Glutamatergic neuron (in vitro differentiated cells): ENCODE results near the gene ZNF639. TPM values are rescaled to one million over a fixed set of nuclear protein-coding genes. Genes with fewer than 3 reads are reported as not detected.

Experiments used
- DNase-seq: peaks from one replicate; pipeline ENCODE4 v3.0.0; 2022
- H3K27ac Mint-ChIP-seq: one replicate; pipeline ENCODE4 v1.8.0; 2020; ENCODE audit warnings: mild to moderate bottlenecking, mixed read lengths, inconsistent platforms; ENCODE audit not compliant: unreplicated experiment
- H3K27me3 Mint-ChIP-seq: one replicate; pipeline ENCODE4 v1.8.0; 2020; ENCODE audit warnings: mild to moderate bottlenecking, moderate library complexity, mixed read lengths, inconsistent platforms; ENCODE audit not compliant: unreplicated experiment
- H3K36me3 Mint-ChIP-seq: one replicate; pipeline ENCODE4 v1.8.0; 2020; ENCODE audit warnings: mild to moderate bottlenecking, mixed read lengths, inconsistent platforms; ENCODE audit not compliant: unreplicated experiment
- H3K4me1 Mint-ChIP-seq: one replicate; pipeline ENCODE4 v1.8.0; 2020; ENCODE audit warnings: mild to moderate bottlenecking, low read depth, mixed read lengths, inconsistent platforms; ENCODE audit not compliant: unreplicated experiment
- H3K4me3 Mint-ChIP-seq: one replicate; pipeline ENCODE4 v1.8.0; 2020; ENCODE audit warnings: mild to moderate bottlenecking, mixed read lengths, inconsistent platforms; ENCODE audit not compliant: unreplicated experiment
- H3K9me3 Mint-ChIP-seq: one replicate; pipeline ENCODE4 v1.8.0; 2020; ENCODE audit warnings: mild to moderate bottlenecking, moderate library complexity, mixed read lengths, inconsistent platforms; ENCODE audit not compliant: unreplicated experiment
- total RNA-seq: library from RNA; stranded (reverse); fragmentation: NEBNext Ultra II Directional; extraction: Animal tissue kit (Norgen Biotek cat#: 25700); gene quantifications from one replicate; pipeline ENCODE4 v1.2.1, GENCODE V29; 2021; ENCODE audit not compliant: unreplicated experiment
- TF ChIP-seq, protein P1 (sequence below): fragments of 200-600 bp; sonication (generic); IDR thresholded peaks from one replicate; pipeline ENCODE4 v1.5.0; 2021; ENCODE audit not compliant: partially characterized antibody, unreplicated experiment

Gene ZNF639
- total RNA-seq, 1 donor from 2014 or later = 34.2 TPM

DNA sequence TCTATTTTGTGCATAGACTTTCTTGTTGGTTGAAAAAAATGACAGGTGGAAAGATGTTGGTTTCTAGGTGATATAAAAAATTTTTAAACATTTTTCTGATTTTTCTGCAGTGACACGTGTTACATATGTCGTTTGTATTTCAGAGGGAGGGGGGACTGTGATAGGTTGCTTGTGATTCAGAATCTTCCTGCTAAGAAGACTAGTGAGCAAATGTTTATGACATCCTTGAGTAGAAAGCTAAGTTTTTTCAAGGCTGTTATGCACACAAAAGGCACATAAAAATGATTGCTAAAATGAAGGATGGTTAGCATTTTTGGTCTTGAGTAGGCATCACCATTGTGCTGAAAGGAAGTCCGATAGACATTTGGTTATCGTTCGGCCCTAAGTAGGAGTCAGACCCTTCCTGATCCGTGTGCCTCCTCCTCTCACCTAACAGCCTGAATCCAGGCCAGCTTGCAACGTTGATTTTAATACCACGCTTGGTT, 1.5 kb downstream of the ZNF639 start:
- peak overlapping the region; percentile 97 for H3K4me3 Mint-ChIP-seq
- no peaks in the 10 kb centered on the region for H3K9me3 Mint-ChIP-seq
- H3K36me3 Mint-ChIP-seq = no peaks in the 10 kb centered on the region
- TF ChIP-seq, protein P1, sequence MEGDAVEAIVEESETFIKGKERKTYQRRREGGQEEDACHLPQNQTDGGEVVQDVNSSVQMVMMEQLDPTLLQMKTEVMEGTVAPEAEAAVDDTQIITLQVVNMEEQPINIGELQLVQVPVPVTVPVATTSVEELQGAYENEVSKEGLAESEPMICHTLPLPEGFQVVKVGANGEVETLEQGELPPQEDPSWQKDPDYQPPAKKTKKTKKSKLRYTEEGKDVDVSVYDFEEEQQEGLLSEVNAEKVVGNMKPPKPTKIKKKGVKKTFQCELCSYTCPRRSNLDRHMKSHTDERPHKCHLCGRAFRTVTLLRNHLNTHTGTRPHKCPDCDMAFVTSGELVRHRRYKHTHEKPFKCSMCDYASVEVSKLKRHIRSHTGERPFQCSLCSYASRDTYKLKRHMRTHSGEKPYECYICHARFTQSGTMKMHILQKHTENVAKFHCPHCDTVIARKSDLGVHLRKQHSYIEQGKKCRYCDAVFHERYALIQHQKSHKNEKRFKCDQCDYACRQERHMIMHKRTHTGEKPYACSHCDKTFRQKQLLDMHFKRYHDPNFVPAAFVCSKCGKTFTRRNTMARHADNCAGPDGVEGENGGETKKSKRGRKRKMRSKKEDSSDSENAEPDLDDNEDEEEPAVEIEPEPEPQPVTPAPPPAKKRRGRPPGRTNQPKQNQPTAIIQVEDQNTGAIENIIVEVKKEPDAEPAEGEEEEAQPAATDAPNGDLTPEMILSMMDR = no peak
- DNase-seq = no peak
- peaks cover 2% of the 10 kb centered on the region for H3K27me3 Mint-ChIP-seq
- H3K4me1 Mint-ChIP-seq = peaks cover 16% of the 10 kb centered on the region
- H3K27ac Mint-ChIP-seq = peak overlapping the region; percentile 82

- no peaks in the 10 kb centered on the region for H3K36me3 Mint-ChIP-seq
- no peaks in the 10 kb centered on the region for H3K27me3 Mint-ChIP-seq
- TF ChIP-seq, protein P1 = no peak
- no peak overlapping the region for H3K27ac Mint-ChIP-seq
- H3K4me1 Mint-ChIP-seq = no peaks in the 10 kb centered on the region
- no peaks in the 10 kb centered on the region for H3K9me3 Mint-ChIP-seq
- no peak for DNase-seq
- no peak overlapping the region for H3K4me3 Mint-ChIP-seq
Observed at GRCh38 chr3:179330438-179330837, 7.6 kb downstream of the ZNF639 start.

- H3K4me3 Mint-ChIP-seq = no peak overlapping the region
- H3K27me3 Mint-ChIP-seq = no peaks in the 10 kb centered on the region
- H3K9me3 Mint-ChIP-seq = no peaks in the 10 kb centered on the region
- H3K36me3 Mint-ChIP-seq = no peaks in the 10 kb centered on the region
- H3K27ac Mint-ChIP-seq = no peak overlapping the region
- H3K4me1 Mint-ChIP-seq = no peaks in the 10 kb centered on the region
- TF ChIP-seq, protein P1 = no peak
- DNase-seq = no peak
Observed at GRCh38 chr3:179332240-179332639, 9.4 kb downstream of the ZNF639 start.

GRCh38 chr3:179333084-179333483, 10.3 kb downstream of the ZNF639 start:
- H3K4me3 Mint-ChIP-seq = no peak overlapping the region
- H3K36me3 Mint-ChIP-seq = no peaks in the 10 kb centered on the region
- TF ChIP-seq, protein P1 = no peak
- H3K27ac Mint-ChIP-seq = no peak overlapping the region
- H3K27me3 Mint-ChIP-seq = no peaks in the 10 kb centered on the region
- no peak for DNase-seq
- no peaks in the 10 kb centered on the region for H3K4me1 Mint-ChIP-seq
- H3K9me3 Mint-ChIP-seq = no peaks in the 10 kb centered on the region

GRCh38 chr3:179336345-179336929, 13.6 kb downstream of the ZNF639 start:
- H3K27me3 Mint-ChIP-seq = no peaks in the 10 kb centered on the region
- H3K36me3 Mint-ChIP-seq = no peaks in the 10 kb centered on the region
- H3K27ac Mint-ChIP-seq = no peak overlapping the region
- no peaks in the 10 kb centered on the region for H3K4me1 Mint-ChIP-seq
- no peak overlapping the region for H3K4me3 Mint-ChIP-seq
- no peaks in the 10 kb centered on the region for H3K9me3 Mint-ChIP-seq
- no peak for DNase-seq
- TF ChIP-seq, protein P1 = no peak
